GM18870 (cell line): ENCODE results near the gene AEN.

Experiments
- ATAC-seq: cut with Tn5 transposase; IDR thresholded peaks from one replicate; pipeline ENCODE4 v1.9.1; 2021; ENCODE audit warnings: moderate library complexity; ENCODE audit not compliant: unreplicated experiment

The AEN gene

DNA sequence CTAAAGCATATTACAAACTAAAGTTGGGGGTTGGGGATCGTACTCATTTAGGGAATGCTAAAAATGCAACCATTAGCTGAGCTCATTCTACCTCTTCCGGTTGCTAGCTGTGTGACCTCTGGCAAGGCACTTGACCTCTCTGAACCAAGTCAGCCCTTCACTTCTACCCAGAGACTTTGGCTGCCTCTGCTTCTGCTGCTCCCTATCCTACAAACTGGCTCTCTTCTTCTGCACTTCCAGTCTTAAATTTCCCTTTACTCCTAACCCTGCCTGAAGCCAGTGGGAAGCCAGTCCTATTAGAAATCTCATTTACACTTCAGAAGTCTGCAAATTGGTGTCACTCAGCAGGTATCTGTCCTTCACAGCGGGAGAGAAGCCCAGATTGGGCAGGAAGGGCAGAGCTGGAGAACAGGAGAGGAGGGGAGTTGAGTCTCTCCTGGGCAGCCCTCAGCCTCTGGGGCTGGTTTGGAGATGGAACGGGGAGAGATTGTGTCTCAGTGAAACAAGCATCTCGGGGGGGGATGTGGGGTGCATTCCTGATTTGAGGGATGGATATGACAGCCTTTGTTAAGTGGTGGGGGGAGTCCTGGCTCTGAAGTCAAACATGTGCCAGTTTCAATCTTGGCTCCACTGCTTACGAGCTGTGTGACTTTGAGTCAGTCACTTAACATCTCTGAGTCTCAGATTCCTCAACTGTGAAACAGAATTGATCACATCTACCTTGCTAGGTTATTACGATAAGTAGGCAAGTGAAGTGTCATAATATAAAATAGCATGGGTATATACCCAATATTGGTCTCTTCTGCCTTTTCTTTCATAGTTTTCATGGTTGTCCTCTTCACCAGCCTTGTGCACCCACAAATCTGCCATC is 7.8 kb upstream of the AEN start:
- no peak for ATAC-seq

DNA sequence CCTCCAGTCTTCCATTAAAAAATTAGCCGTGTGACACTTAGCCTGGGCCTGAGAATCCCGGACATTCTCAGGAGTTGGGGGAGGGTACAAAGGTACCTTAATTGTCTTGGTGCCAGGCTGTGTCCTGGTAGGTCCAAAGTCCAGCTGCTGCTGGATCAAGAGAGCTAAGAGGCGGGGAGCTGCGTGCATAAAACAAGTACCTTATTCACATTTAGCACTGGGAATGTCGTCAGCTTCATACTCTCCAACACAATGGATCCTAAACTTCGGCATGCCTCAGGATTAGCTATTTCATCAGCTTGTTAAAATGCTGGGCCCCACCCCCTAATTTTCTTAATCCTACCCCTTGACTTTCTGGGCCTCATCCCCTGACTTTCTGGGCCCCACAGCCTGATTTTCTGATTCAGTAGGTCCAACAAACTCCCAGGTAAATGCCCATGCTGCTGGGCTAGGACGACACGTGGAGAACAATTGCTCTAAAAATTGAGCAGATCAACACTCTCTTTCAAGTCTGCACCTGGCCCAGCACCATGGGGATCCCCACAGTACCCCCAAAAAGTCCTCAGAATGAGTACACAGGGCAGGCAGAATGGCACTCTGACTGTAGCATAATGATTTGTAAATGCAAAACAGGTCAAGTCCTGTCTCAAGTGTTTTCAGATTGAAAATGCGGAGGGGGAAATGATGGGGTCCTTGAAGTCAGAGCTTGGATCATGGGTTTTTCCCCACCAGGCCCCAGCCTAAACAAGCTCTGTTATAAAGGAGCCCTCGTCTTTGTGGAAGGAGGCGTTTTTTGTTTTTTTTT is 5.6 kb upstream of the AEN start:
- ATAC-seq: peak; percentile 69

DNA sequence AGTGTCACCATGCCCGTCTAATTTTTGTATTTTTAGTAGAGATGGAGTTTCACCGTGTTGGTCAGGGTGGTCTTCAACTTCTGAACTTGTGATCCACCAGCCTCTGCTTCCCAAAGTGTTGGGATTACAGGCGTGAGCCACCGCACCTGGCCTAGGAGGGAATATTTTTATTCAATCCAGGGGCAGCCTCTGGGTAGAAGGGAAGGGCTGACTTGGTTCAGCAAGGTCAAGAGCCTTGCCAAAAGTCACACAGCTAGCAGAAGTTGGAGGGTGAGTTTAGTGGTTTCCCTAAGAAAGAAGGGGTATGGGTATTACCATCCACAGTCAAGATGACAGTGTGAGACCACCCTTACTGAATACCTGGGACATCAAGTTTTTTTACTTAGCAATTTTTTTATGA is 4.9 kb upstream of the AEN start:
- ATAC-seq: no peak

DNA sequence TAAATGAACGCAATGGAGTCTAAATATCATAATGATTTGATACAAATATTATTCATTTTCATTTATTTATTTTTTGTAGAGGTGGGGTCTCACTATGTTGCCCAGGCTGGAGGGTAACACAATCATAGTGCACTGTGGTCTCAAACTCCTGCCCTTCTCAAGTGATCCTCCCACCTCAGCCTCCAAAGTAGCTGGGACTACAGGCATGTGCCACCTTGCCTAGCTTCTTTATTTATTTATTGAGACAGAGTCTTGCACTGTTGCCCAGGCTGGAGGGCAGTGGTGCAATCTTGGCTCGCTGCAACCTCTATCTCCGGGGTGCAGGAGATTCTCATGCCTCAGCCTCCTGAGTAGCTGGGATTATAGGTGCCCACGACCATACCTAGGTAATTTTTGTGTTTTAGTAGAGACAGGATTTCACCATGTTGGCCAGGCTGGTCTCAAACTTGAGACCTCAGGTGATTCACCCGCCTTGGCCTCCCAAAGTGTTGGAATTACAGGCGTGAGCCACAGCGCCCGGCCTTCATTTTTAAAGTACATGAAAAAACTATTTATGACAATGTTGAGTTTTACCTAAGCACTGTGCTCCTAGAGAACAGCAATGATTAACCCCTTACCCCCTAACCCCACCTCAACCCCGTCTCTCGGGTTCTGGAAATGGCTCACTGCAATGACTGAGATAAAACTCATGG is 4.0 kb upstream of the AEN start:
- no peak for ATAC-seq

DNA sequence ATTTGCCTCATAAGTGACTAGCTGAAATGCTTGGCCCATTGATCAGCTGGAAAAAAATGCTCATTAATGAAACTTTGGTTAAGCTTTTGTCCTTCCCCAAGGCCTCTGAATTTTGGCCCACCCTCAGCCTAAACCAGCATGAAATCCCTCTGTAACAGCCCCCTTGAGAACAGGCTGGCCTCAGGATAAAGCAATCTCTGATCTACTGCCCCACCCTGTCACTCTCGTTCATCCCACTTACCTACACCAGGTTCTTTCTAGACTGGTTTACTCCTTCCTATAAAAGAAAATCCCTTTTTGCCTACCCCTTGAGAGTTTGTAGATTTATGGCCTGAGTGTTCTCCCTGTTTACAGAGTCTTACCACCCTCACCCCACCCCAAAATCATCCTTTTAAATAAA is 3.4 kb upstream of the AEN start:
- no peak for ATAC-seq

DNA sequence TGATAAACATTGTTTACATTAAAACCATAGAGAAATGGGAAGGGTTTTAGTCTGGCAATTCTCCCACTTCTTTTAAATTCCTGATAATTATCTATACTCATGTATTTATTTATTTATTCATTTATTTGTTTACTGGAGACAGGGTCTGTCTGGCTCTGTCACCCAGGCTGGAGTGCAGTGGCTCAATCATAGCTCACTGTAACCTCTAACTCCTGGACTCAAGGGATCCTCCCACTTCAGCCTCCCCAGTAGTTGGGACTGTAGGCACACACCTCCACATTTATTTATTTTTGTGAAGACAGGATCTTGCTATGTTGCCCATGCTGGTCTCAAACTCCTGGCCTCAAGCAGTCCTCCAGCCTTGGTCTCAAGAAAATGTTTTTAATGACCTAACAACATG is 2.5 kb upstream of the AEN start:
- no peak for ATAC-seq

DNA sequence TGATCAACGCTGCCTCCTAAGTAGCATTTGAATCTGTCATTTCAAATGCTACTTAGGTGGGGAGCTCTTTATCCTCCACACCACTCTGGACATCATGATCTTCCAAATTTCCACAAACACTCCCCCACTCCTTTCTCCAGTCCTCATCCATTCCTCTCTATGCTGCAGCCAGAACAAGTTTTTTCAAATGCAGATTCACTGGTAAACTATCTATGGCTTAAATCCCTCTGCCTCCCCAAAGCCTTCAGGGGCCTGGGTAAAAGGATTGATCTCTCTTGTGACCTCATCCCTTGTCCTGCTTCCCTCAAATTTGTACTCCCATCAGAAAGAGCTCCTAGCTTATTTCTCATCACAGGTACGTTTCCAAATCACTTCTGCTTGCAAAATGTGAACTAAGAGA is 1.3 kb upstream of the AEN start:
- no peak for ATAC-seq

DNA sequence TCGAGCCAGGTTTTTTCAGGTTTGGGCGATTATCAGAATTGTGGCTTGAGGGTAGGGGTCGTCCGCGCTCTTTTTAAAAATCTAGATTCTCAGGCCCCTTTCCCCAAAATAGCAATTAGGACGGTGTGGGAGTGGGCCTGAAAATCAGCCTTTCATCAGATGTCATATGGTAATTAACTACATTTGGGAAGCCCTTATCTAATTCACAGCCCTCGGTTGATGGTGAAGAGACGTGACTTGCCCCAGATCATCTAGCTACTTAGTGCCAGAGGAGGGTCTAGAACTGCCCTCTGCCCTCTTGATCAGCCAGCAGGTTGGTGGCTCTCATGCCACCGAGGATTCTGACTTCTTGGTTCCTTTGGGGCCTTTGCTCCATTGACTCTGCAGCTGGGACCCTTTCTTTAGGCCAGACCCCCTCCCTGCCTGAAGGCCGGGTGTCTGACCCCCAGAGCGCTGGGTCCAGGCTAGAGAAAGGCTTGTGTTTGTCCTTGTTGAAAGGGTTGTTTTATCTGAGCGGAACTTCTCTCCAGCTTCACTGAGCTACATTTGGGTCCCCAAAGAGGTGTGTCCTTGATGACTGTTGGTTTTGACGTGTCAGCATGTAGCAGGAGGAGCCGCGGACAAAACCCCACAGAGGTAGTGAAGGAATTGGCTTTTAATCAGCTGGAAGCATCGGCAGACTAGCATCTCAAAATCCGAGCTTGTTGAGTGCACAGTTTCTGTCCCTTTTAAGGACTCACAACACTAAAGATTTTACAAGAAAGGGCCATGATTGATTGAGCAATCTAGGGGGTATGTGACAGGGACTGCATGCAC is 857 bp downstream of the AEN start:
- ATAC-seq: no peak

DNA sequence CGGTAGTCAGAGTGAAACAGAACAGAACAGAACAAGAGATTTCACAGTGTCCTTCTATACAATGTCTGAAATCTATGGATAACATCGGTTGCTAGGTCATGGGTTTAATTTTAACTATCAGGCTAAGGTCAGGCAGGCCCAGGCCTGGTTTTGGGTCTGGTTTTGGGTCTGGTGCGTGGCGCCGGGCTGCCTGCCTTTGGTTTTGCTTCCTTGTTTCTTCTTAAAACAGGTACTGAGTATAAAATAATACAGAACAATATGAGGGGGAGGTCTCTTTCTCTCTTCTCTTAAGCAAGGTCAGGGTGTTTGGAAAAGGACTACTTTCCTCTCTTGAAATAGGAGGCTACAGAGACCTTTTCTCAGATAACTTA is 1.4 kb downstream of the AEN start:
- no peak for ATAC-seq

DNA sequence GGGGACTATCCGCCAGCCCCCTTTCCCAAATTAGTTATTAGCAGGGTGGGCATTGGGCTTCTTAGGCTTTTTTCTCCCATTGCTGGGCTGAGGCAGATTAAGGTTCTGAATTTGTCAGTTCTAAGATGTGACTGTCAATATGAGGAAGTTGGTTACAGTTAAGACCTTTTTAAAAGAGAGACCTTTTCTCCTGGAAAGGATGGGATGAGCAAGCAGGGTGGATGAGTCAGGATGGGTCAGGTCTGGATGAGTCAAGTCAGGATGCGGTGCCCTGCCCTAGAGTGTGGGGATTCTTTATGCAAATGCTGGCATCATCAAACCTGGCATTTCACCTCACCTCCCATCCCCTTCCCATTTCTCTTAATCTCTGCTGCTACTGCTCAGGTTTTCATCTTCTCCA is 1.9 kb downstream of the AEN start:
- ATAC-seq: peak; percentile 35

DNA sequence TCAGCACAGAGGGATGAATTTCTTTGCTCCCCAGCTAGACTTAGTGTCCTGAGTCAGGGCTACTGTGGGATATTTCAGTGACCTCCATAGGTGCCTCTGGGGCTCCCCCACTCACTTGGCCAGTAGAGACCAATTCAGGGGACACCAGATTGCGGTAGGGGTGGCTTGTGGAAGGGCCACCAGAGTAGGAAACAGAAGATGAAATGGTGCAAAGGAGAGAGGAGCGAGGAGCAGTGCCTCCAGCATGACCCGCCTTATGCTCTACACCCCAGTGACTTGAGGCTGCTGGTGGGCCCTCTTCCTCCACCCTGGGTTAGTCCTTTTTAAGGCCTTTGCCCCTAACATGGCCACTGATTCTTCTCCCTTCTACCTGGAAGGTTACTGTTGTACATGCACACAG is 2.5 kb downstream of the AEN start:
- ATAC-seq: no peak

DNA sequence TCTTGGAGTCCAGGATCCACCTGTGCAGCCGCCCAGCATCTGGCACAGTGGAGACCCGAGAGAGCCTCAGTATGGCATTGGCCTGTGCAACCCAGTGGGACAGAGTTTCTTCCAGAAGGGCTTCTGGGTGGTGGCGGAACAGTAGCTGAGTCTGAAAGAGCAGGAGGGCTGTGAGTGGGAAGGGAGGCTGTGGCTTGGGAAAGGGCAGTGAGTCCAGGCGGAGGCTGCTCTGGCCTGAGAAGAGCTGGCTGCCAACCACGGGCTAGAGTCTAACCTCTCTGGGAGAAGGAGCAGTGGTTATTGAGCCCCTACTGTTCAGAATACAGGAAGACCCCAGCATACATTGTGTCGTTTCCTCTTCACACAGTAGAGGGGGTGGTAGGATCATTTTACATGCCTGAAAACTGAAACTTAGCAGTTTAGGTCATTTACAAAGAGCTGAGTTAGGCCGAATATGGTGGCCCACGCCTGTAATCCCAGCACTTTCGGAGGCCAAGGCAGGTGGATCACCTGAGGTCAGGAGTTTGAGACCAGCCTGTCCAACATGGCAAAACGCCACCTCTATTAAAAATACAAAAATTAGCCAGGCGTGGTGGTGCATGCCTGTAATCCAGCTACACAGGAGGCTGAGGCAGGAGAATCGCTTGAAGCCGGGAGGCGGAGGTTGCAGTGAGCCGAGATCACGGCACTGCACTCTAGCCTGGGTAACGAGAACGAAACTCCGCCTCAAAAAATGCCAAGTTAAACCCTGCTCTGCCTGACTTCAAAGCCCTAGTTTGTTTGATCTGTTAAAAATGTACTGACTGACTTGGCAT is 3.2 kb downstream of the AEN start:
- no peak for ATAC-seq

DNA sequence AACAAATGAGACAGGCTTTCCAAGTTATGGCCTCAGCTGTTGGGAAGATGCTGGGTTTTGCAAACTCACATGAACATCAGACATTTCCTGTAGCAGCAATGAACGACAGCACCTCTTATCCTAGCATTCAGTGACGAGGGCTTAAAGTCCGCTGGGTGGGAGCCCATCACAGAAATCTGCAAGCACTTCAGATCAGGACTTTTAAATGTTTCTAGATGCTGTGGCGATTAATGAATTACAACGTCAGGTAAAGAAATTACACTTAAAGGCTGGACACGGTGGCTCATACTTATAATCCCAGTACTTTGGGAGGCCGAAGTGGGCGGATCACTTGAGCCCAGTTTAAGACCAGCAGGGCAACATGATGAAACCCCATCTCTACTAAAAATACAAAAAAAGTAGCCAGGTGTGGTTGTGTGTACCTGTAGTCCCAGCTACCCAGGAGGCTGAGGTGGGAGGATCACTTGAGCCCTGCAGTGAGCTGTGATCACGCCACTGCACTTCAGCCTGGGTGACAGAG is 3.9 kb downstream of the AEN start:
- ATAC-seq: no peak

DNA sequence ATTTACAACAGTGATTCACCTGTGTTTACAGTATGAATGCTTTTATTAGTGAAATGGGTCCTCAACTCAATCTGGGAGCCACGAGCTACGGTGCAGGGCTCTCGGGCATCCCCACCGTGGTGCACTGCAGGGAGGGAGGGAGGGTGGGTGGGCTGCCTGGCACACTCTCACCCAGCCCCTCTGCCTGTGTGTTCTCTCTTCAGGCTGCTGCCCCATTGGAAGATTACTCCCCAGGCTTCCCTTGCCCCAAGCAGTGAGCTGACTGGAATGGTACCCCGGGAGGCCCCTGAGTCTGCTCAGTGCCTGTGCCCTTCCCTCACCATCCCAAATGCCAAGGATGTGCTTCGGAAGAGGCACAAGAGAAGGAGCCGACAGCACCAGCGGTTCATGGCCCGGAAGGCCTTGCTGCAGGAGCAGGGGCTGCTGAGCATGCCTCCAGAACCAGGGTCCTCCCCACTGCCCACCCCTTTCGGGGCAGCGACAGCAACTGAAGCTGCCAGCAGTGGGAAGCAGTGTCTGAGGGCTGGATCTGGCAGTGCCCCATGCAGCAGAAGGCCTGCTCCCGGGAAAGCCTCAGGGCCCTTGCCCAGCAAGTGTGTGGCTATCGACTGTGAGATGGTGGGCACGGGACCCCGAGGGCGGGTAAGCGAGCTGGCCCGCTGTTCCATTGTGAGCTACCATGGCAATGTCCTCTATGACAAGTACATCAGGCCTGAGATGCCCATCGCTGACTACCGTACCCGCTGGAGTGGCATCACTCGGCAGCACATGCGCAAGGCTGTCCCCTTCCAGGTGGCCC is 5.0 kb downstream of the AEN start:
- ATAC-seq: no peak

DNA sequence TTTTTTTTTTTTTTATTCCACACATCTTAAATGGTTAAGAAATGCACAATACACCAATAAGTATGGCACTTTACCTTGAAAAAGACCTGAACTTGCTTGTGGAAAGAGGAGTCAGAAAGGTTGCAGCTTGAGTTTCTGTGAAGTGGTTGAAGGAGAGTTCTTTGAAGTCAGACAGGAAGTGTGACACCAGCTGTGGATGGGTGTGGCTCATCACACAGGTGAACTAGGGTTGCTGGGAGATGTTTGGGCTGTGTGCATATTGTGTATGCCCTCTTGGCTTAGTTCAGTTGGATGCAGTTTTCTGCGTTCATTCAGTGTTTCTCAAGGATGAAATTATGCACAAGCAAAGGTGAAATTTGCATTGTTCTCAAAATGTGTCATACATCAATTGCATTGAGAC is 6.3 kb downstream of the AEN start:
- no peak for ATAC-seq

DNA sequence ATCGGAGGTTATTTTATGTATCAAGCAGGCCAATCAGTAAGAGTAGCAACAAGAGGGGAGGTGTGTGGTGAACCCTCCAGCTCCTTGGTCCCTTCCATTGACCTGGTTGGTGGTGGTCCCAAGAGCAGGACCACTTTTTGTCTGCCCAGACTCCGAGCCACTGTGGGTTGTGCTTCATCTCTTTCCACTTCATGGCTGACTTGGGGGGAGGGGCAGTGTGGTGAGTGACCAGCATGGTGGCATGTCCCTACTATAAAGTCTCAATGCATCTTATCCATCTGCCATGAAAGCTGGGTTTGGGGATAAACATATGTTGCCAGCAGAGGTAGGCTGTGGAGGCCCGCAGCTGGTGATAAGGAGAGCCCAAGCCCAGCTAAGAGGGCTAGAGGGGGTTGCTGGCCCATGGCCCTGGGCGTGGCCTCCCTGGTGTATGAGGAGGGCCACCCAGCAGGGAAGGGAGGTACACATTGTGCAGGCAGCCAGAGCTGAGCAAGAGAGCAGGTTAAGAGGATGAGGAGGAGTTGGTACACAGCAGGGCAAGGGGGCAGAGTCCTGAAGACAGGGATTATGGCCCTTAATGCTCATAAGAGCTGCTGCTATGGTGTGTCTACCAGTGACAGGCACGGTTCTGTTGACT is 7.0 kb downstream of the AEN start:
- ATAC-seq: no peak

DNA sequence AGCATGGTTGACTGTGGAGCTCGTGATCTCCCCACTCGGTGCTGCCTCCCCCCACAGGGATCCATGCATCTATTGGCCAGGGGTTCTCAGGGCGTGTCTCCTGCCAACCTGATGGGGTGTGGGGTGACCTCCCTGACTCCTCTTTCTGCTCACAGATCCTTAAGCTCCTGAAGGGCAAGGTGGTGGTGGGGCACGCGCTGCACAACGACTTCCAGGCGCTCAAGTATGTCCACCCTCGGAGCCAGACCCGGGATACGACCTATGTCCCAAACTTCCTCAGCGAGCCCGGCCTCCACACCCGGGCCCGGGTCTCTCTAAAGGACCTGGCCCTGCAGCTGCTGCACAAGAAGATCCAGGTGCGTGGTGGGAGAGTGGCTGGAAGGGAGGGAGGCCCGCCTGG is 7.9 kb downstream of the AEN start:
- no peak for ATAC-seq

DNA sequence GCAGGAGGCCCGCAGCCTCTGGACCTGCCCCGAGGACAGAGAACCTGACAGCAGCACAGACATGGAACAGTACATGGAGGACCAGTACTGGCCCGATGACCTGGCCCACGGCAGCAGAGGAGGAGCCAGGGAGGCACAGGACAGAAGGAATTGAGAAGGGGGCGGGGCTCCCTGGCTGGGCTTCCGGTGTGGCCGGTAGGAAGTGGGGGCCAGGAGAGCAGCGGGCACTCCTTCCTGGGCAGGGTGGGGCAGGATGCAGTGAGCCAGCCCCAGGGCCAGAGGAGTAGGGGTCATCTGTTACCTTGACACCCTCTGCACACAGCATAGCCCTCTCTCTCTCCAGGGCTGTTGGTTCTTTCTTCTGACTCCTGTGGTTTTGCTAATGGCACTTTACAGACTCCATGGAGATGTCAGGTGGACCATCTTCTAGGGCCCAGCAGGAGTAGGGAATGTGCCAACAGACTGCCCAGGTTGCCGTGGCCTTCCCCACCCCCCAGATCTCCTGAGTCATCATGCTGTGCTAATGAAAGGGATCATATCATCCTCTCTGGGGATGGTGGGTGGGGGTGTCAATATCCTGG is 9.1 kb downstream of the AEN start:
- ATAC-seq: no peak
